WTC11 (cell line): ENCODE measurements around the gene RBM18. TPM values are rescaled to one million over a fixed set of nuclear protein-coding genes. Genes with fewer than 3 reads are reported as not detected.

Experiments used
- ATAC-seq: fragments of 200-7000 bp; cut with Tn5 transposase; 2 replicates; pipeline ENCODE4 v1.10.0; 2021; ENCODE audit warnings: mild to moderate bottlenecking, moderate library complexity
- CTCF ChIA-PET: fragments of 300-600 bp; sonication (Branson Sonifier 250); formaldehyde crosslinking; loops from one replicate; lab custom pipeline; 2021; ENCODE audit warnings: antibody characterized with exemption; lab: Charles Lee
- POLR2A ChIA-PET: fragments of 350-600 bp; sonication (Branson Sonifier 250); formaldehyde crosslinking; loops from one replicate; lab custom pipeline; 2021; ENCODE audit warnings: antibody characterized with exemption; lab: Charles Lee
- DNase-seq: peaks from one replicate; pipeline ENCODE4 v3.0.0; 2021; ENCODE audit warnings: low spot score
- H3K27ac Mint-ChIP-seq: 2 replicates; pipeline ENCODE4 v1.8.0; 2021; ENCODE audit warnings: mixed read lengths
- H3K27me3 Mint-ChIP-seq: 2 replicates; pipeline ENCODE4 v1.8.0; 2021; ENCODE audit warnings: low read depth, mild to moderate bottlenecking, moderate library complexity, mixed read lengths
- H3K36me3 Mint-ChIP-seq: 2 replicates; pipeline ENCODE4 v1.8.0; 2021; ENCODE audit warnings: mixed read lengths
- H3K4me1 Mint-ChIP-seq: 2 replicates; pipeline ENCODE4 v1.8.0; 2022; ENCODE audit warnings: mixed read lengths
- H3K4me3 Mint-ChIP-seq: 2 replicates; pipeline ENCODE4 v1.8.0; 2021; ENCODE audit warnings: mild to moderate bottlenecking, moderate library complexity, mixed read lengths
- H3K9me3 Mint-ChIP-seq: 2 replicates; pipeline ENCODE4 v1.8.0; 2021; ENCODE audit warnings: mixed read lengths
- ATF1 ChIP-seq: sonication (generic); formaldehyde crosslinking; IDR thresholded peaks from 2 replicates; pipeline ENCODE4 v1.8.1; 2023; ENCODE audit warnings: mild to moderate bottlenecking, moderate library complexity, missing genetic modification reagents
- CBFB ChIP-seq: sonication (generic); formaldehyde crosslinking; IDR thresholded peaks from 2 replicates; pipeline ENCODE4 v1.8.1; 2022; ENCODE audit warnings: mild to moderate bottlenecking, low read depth, missing genetic modification reagents
- ELF4 ChIP-seq: sonication (generic); formaldehyde crosslinking; IDR thresholded peaks from 2 replicates; pipeline ENCODE4 v1.8.1; 2022; ENCODE audit warnings: low read depth, mild to moderate bottlenecking, moderate library complexity, missing genetic modification reagents
- ETV6 ChIP-seq: sonication (generic); formaldehyde crosslinking; IDR thresholded peaks from 2 replicates; pipeline ENCODE4 v1.8.1; 2022; ENCODE audit warnings: mild to moderate bottlenecking, missing genetic modification reagents
- FOXJ3 ChIP-seq: sonication (generic); formaldehyde crosslinking; IDR thresholded peaks from 2 replicates; pipeline ENCODE4 v1.9.0; 2021; ENCODE audit warnings: missing genetic modification reagents, mild to moderate bottlenecking, borderline replicate concordance
- FOXK1 ChIP-seq: sonication (generic); formaldehyde crosslinking; IDR thresholded peaks from 2 replicates; pipeline ENCODE4 v1.8.0; 2022; ENCODE audit warnings: mild to moderate bottlenecking, moderate library complexity, missing genetic modification reagents
- GTF2I ChIP-seq: fragments of 250-450 bp; sonication (Bioruptor Pico); conservative IDR thresholded peaks from 2 replicates; pipeline ENCODE4 v1.4.0; 2021; ENCODE audit warnings: mild to moderate bottlenecking
- JAZF1 ChIP-seq: fragments of 250-450 bp; sonication (Bioruptor Pico); IDR thresholded peaks from 2 replicates; pipeline ENCODE4 v1.9.0; 2021; ENCODE audit warnings: moderate library complexity, mild to moderate bottlenecking, inconsistent platforms
- NFE2L1 ChIP-seq: sonication (generic); formaldehyde crosslinking; IDR thresholded peaks from 2 replicates; pipeline ENCODE4 v1.8.1; 2023; ENCODE audit warnings: missing genetic modification reagents
- ZNF138 ChIP-seq: sonication (generic); formaldehyde crosslinking; conservative IDR thresholded peaks from 2 replicates; pipeline ENCODE4 v1.8.1; 2022; ENCODE audit warnings: mild to moderate bottlenecking, moderate library complexity, missing genetic modification reagents
- ZNF232 ChIP-seq: sonication (generic); formaldehyde crosslinking; IDR thresholded peaks from 2 replicates; pipeline ENCODE4 v1.8.0; 2022; ENCODE audit warnings: mild to moderate bottlenecking, missing genetic modification reagents
- ZNF263 ChIP-seq: sonication (generic); formaldehyde crosslinking; IDR thresholded peaks from 2 replicates; pipeline ENCODE4 v1.8.1; 2022; ENCODE audit warnings: low read depth, mild to moderate bottlenecking, moderate library complexity, missing genetic modification reagents
- ZNF317 ChIP-seq: sonication (generic); formaldehyde crosslinking; IDR thresholded peaks from 2 replicates; pipeline ENCODE4 v1.8.1; 2023; ENCODE audit warnings: low read depth, mild to moderate bottlenecking, moderate library complexity, missing genetic modification reagents, borderline replicate concordance
- total RNA-seq: library from RNA; stranded (reverse); gene quantifications from 3 replicates; pipeline ENCODE4 v1.2.3, GENCODE V29; 2021
- TF ChIP-seq, protein P1 (sequence below): sonication (generic); formaldehyde crosslinking; IDR thresholded peaks from 2 replicates; pipeline ENCODE4 v1.8.0; 2022; ENCODE audit warnings: mild to moderate bottlenecking, missing genetic modification reagents
- TF ChIP-seq, protein P2 (sequence below): sonication (generic); formaldehyde crosslinking; IDR thresholded peaks from 2 replicates; pipeline ENCODE4 v1.8.1; 2023; ENCODE audit warnings: mild to moderate bottlenecking, missing genetic modification reagents, moderate library complexity
- TF ChIP-seq, protein P3 (sequence below): fragments of 250-450 bp; sonication (Bioruptor Pico); IDR thresholded peaks from 2 replicates; pipeline ENCODE4 v1.9.0; 2021; ENCODE audit warnings: mild to moderate bottlenecking, borderline replicate concordance
- TF ChIP-seq, protein P4 (sequence below): sonication (generic); formaldehyde crosslinking; IDR thresholded peaks from 2 replicates; pipeline ENCODE4 v1.8.1; 2022; ENCODE audit warnings: missing genetic modification reagents, borderline replicate concordance
- TF ChIP-seq, protein P5 (sequence below): sonication (generic); formaldehyde crosslinking; IDR thresholded peaks from 2 replicates; pipeline ENCODE4 v1.8.1; 2023; ENCODE audit warnings: mild to moderate bottlenecking, missing genetic modification reagents, borderline replicate concordance
- TF ChIP-seq, protein P6 (sequence below): sonication (generic); formaldehyde crosslinking; IDR thresholded peaks from 2 replicates; pipeline ENCODE4 v1.8.0; 2023; ENCODE audit warnings: mild to moderate bottlenecking, missing genetic modification reagents

Gene RBM18
- total RNA-seq, 1 experiment from 2014 or later = 11.4 TPM

DNA sequence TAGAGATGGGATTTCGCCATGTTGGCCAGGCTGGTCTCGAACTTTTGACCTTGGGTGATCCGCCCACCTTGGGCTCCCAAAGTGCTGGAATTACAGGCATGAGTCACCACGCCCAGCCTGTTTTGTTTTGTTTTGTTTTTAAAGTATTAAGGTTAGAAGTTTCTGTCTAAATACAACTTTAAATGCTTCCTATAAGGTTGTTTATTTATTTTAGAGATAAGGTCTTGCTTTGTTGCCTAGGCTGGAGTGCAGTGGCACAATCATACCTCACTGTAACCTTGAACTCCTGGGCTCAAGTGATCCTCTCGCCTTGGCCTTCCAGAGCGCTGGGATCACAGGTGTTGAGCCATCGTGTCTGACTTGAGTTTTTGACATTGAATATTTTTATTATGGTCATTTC is 11.5 kb upstream of the RBM18 start:
- POLR2A ChIA-PET = no interaction called here
- ATAC-seq = no peak
- H3K36me3 Mint-ChIP-seq = peaks cover 77% of the 10 kb centered on the region
- peaks cover 9% of the 10 kb centered on the region for H3K4me1 Mint-ChIP-seq
- no peak for TF ChIP-seq ZNF138 (CRISPR knock-in tag)
- TF ChIP-seq ETV6 (CRISPR knock-in tag) = no peak
- TF ChIP-seq ZNF317 (CRISPR knock-in tag) = no peak
- TF ChIP-seq, protein P1, sequence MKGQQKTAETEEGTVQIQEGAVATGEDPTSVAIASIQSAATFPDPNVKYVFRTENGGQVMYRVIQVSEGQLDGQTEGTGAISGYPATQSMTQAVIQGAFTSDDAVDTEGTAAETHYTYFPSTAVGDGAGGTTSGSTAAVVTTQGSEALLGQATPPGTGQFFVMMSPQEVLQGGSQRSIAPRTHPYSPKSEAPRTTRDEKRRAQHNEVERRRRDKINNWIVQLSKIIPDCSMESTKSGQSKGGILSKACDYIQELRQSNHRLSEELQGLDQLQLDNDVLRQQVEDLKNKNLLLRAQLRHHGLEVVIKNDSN (CRISPR knock-in tag) = no peak
- TF ChIP-seq FOXK1 (CRISPR knock-in tag) = no peak
- TF ChIP-seq, protein P2, sequence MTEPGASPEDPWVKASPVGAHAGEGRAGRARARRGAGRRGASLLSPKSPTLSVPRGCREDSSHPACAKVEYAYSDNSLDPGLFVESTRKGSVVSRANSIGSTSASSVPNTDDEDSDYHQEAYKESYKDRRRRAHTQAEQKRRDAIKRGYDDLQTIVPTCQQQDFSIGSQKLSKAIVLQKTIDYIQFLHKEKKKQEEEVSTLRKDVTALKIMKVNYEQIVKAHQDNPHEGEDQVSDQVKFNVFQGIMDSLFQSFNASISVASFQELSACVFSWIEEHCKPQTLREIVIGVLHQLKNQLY (CRISPR knock-in tag) = no peak
- TF ChIP-seq, protein P3, sequence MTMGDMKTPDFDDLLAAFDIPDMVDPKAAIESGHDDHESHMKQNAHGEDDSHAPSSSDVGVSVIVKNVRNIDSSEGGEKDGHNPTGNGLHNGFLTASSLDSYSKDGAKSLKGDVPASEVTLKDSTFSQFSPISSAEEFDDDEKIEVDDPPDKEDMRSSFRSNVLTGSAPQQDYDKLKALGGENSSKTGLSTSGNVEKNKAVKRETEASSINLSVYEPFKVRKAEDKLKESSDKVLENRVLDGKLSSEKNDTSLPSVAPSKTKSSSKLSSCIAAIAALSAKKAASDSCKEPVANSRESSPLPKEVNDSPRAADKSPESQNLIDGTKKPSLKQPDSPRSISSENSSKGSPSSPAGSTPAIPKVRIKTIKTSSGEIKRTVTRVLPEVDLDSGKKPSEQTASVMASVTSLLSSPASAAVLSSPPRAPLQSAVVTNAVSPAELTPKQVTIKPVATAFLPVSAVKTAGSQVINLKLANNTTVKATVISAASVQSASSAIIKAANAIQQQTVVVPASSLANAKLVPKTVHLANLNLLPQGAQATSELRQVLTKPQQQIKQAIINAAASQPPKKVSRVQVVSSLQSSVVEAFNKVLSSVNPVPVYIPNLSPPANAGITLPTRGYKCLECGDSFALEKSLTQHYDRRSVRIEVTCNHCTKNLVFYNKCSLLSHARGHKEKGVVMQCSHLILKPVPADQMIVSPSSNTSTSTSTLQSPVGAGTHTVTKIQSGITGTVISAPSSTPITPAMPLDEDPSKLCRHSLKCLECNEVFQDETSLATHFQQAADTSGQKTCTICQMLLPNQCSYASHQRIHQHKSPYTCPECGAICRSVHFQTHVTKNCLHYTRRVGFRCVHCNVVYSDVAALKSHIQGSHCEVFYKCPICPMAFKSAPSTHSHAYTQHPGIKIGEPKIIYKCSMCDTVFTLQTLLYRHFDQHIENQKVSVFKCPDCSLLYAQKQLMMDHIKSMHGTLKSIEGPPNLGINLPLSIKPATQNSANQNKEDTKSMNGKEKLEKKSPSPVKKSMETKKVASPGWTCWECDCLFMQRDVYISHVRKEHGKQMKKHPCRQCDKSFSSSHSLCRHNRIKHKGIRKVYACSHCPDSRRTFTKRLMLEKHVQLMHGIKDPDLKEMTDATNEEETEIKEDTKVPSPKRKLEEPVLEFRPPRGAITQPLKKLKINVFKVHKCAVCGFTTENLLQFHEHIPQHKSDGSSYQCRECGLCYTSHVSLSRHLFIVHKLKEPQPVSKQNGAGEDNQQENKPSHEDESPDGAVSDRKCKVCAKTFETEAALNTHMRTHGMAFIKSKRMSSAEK (CRISPR knock-in tag) = no peak
- TF ChIP-seq ELF4 = no peak
- CTCF ChIA-PET = interaction anchor here (0.5 kb wide), 1 partner anchor 29 kb away, joined by 5 read pairs; no protein-coding TSS in a partner anchor
- H3K27me3 Mint-ChIP-seq = no peaks in the 10 kb centered on the region
- no peak for DNase-seq
- H3K9me3 Mint-ChIP-seq = peaks cover 17% of the 10 kb centered on the region
- H3K4me3 Mint-ChIP-seq = no peak overlapping the region
- H3K27ac Mint-ChIP-seq = no peak overlapping the region

DNA sequence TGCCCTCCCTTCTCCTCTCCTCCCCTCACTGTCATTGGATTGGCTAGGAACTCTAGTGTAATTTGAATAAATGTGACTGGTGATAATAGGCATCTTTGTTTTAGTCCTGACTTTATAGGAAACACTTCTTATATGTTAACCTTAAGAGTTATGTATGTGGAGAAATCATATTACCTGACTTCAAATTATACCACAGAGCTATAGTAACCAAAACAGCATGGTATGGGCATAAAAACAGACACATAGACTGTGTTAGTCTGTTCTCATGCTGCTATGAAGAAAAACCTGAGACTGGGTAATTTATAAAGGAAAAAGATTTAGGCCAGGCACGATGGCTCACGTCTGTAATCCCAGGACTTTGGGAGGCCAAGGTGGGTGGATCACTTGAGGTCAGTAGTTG is 9.4 kb upstream of the RBM18 start:
- Mint-ChIP-seq H3K4me1 (no peaks in the 10 kb centered on the region), H3K27me3 (no peaks in the 10 kb centered on the region), H3K36me3 (peaks cover 70% of the 10 kb centered on the region), H3K4me3 (no peak overlapping the region), H3K9me3 (peaks cover 17% of the 10 kb centered on the region), H3K27ac (no peak overlapping the region)
- ChIA-PET POLR2A (no interaction called here), CTCF (no interaction called here)
- ATAC-seq = no peak
- DNase-seq = no peak
- no peak for TF ChIP-seq ELF4
- no peak for TF ChIP-seq ATF1
- TF ChIP-seq, protein P4, sequence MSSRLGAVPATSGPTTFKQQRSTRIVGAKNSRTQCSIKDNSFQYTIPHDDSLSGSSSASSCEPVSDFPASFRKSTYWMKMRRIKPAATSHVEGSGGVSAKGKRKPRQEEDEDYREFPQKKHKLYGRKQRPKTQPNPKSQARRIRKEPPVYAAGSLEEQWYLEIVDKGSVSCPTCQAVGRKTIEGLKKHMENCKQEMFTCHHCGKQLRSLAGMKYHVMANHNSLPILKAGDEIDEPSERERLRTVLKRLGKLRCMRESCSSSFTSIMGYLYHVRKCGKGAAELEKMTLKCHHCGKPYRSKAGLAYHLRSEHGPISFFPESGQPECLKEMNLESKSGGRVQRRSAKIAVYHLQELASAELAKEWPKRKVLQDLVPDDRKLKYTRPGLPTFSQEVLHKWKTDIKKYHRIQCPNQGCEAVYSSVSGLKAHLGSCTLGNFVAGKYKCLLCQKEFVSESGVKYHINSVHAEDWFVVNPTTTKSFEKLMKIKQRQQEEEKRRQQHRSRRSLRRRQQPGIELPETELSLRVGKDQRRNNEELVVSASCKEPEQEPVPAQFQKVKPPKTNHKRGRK (CRISPR knock-in tag) = no peak
- TF ChIP-seq ZNF263 (CRISPR knock-in tag) = no peak
- TF ChIP-seq CBFB (CRISPR knock-in tag) = no peak
- TF ChIP-seq FOXJ3 (CRISPR knock-in tag) = no peak
- TF ChIP-seq JAZF1 (CRISPR knock-in tag) = no peak
- TF ChIP-seq ZNF232 = no peak
- no peak for TF ChIP-seq NFE2L1
- TF ChIP-seq, protein P5, sequence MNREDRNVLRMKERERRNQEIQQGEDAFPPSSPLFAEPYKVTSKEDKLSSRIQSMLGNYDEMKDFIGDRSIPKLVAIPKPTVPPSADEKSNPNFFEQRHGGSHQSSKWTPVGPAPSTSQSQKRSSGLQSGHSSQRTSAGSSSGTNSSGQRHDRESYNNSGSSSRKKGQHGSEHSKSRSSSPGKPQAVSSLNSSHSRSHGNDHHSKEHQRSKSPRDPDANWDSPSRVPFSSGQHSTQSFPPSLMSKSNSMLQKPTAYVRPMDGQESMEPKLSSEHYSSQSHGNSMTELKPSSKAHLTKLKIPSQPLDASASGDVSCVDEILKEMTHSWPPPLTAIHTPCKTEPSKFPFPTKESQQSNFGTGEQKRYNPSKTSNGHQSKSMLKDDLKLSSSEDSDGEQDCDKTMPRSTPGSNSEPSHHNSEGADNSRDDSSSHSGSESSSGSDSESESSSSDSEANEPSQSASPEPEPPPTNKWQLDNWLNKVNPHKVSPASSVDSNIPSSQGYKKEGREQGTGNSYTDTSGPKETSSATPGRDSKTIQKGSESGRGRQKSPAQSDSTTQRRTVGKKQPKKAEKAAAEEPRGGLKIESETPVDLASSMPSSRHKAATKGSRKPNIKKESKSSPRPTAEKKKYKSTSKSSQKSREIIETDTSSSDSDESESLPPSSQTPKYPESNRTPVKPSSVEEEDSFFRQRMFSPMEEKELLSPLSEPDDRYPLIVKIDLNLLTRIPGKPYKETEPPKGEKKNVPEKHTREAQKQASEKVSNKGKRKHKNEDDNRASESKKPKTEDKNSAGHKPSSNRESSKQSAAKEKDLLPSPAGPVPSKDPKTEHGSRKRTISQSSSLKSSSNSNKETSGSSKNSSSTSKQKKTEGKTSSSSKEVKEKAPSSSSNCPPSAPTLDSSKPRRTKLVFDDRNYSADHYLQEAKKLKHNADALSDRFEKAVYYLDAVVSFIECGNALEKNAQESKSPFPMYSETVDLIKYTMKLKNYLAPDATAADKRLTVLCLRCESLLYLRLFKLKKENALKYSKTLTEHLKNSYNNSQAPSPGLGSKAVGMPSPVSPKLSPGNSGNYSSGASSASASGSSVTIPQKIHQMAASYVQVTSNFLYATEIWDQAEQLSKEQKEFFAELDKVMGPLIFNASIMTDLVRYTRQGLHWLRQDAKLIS (CRISPR knock-in tag) = no peak
- no peak for TF ChIP-seq ETV6 (CRISPR knock-in tag)
- TF ChIP-seq GTF2I (CRISPR knock-in tag) = no peak
- TF ChIP-seq, protein P6, sequence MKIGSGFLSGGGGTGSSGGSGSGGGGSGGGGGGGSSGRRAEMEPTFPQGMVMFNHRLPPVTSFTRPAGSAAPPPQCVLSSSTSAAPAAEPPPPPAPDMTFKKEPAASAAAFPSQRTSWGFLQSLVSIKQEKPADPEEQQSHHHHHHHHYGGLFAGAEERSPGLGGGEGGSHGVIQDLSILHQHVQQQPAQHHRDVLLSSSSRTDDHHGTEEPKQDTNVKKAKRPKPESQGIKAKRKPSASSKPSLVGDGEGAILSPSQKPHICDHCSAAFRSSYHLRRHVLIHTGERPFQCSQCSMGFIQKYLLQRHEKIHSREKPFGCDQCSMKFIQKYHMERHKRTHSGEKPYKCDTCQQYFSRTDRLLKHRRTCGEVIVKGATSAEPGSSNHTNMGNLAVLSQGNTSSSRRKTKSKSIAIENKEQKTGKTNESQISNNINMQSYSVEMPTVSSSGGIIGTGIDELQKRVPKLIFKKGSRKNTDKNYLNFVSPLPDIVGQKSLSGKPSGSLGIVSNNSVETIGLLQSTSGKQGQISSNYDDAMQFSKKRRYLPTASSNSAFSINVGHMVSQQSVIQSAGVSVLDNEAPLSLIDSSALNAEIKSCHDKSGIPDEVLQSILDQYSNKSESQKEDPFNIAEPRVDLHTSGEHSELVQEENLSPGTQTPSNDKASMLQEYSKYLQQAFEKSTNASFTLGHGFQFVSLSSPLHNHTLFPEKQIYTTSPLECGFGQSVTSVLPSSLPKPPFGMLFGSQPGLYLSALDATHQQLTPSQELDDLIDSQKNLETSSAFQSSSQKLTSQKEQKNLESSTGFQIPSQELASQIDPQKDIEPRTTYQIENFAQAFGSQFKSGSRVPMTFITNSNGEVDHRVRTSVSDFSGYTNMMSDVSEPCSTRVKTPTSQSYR (CRISPR knock-in tag) = no peak
